ENCODE measurements around the gene AMMECR1L.

- TF ChIP-seq, protein P1, sequence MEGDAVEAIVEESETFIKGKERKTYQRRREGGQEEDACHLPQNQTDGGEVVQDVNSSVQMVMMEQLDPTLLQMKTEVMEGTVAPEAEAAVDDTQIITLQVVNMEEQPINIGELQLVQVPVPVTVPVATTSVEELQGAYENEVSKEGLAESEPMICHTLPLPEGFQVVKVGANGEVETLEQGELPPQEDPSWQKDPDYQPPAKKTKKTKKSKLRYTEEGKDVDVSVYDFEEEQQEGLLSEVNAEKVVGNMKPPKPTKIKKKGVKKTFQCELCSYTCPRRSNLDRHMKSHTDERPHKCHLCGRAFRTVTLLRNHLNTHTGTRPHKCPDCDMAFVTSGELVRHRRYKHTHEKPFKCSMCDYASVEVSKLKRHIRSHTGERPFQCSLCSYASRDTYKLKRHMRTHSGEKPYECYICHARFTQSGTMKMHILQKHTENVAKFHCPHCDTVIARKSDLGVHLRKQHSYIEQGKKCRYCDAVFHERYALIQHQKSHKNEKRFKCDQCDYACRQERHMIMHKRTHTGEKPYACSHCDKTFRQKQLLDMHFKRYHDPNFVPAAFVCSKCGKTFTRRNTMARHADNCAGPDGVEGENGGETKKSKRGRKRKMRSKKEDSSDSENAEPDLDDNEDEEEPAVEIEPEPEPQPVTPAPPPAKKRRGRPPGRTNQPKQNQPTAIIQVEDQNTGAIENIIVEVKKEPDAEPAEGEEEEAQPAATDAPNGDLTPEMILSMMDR (IDR thresholded peaks at IDR 0.05; ENCODE audit: poor library complexity, severe bottlenecking), result no peak
- TF ChIP-seq POLR2AphosphoS5 (IDR thresholded peaks at IDR 0.05), result no peak
Measured at GRCh38 chr2:127932199-127932876, 46.6 kb upstream of the AMMECR1L start.
